ENCODE measurements around the gene EVX2.

EVX2 gene

DNA sequence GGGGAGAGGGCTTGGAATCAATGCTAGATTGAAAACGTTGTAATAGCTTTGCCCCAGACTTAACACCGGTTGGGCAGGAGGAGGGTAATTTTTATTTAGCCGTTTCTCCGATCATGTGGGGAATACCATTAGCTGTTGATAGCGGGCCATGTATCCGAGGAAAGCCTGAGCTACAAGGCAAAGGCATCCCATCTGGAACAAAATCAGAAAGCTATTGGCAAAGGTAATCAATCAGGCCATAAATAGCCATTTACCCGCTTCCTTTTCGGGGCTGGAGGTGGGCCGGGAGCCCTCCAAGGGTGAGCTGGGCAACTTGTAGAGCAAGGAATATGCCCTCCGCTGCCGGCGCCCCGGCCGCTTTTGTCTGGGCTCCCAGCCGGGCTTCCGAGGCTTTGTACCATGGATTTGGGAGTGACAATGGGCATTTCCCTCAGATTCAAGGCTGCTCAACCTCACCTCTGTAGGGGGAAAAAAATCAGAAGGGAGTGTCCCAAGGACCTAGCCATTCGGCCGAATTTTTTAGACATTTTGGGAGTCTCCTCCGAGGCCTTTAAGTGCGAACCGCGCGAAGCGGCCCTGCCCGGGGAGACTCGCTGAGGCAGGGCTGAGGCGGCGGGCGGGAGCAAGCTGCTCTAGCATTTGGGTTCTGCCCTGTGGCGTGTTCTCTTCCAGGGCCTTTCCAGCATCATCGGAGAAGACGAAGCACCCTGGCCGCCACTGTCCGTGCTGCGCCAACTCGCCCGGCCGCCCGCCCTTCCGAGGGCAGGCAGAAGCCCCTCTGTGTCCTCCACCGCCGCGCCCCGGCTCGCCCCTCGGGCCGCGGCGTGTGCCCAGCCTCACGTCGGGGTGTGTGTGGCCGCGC, 37.7 kb upstream of the EVX2 start:
- DNase-seq: no peak

DNA sequence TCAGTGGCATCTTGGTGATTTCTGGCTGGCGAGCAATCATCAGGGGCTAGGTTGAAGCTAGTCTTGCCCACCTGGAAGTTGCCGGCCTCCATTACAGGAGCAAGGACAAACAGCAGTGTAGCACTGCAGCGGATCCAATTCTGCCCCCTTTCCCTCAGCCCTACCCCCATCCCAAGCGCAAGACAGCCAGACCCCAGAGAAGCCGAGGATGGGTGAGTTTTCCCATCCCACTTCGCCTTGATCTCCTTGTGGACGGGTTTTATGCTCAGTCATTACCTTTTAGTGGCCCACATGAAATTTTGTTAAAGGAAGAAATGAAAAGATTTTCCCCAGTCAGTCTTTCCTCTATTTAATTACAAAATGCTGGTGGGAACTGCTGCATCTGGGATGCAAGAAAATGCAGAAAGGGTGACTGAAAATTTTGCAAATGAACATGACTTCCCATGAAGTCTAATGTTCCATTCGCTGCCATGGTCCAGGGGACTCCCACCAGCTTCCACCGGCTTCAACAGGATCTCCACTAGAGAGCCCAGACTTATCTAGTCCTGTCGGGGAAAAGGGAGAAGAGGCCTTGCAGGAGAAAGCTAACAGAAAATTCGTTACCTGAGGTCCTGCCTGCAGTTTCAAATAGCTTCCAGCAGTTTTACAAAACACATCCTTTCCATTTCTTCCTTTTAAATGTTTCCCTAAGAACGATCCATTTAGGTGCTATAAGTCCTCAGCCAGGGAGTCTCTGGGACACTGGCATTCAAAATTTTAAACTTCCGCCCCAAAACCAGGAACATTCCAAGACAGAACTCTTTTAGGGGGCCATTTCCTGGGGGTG, 36.8 kb upstream of the EVX2 start:
- DNase-seq: no peak

DNA sequence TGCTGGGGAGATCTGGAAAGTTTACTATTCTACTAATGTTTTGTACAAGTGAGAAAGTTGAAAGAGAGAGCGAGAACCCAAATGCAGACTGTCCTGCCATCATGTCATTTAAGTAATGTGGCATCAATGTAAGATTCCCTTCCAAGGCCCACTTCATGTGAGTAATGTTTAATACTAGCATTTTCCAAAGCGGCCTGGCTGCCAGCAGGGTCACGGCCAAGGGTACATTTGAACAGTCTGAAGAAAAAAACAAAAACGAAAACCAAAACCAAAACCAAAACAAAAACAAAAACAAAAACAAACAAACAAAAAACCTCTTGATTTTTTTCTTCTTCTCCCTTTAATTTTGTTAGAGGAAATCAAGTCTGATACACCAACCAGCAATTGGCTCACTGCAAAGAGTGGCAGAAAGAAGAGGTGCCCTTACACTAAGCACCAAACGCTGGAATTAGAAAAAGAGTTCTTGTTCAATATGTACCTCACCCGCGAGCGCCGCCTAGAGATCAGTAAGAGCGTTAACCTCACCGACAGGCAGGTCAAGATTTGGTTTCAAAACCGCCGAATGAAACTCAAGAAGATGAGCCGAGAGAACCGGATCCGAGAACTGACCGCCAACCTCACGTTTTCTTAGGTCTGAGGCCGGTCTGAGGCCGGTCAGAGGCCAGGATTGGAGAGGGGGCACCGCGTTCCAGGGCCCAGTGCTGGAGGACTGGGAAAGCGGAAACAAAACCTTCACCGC, 35.0 kb upstream of the EVX2 start:
- DNase-seq: peak; percentile 87

DNA sequence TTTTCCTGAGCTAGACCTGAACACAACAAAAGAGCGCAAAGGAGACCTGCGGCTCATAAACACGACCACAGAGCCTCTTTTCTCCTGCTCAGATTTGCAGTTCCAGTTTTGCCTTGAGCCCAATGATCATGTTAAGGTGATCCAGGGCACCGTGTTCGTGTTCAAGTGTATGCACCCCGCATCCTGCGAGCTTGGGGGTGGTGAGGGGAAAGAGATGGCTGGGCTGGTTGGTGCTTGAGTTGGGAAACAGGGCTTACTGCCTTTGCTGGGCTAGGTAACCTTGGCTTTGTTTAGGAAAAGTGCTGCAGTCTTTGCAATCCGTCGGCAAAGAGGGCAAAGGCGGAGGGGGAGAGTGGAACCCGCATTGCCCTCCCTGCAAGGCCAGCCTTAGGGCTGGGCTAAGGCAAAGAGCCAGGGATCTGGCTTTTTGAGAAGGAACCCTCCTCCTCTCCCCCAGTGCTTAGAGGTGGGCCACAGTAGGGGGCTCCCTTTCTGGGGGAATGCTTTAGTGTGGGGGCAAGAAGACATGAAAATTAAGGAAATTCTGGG, 34.1 kb upstream of the EVX2 start:
- no peak for DNase-seq

DNA sequence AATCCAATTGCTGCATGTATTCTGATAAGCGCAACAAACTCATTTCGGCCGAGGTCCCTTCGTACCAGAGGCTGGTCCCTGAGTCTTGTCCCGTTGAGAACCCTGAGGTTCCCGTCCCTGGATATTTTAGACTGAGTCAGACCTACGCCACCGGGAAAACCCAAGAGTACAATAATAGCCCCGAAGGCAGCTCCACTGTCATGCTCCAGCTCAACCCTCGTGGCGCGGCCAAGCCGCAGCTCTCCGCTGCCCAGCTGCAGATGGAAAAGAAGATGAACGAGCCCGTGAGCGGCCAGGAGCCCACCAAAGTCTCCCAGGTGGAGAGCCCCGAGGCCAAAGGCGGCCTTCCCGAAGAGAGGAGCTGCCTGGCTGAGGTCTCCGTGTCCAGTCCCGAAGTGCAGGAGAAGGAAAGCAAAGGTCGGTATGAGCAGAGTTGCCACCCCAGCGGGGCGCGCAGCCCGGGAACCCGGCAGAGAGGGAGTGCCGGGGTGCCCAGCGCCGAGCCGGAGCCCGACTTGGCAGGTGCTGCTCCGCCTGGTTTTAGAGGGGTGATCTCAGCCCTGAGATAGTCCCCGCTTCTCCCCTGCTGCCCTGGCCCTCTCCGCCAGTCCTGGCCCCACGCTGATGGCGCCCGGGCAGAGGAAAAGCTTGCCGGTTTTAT, 33.5 kb upstream of the EVX2 start:
- no peak for DNase-seq

DNA sequence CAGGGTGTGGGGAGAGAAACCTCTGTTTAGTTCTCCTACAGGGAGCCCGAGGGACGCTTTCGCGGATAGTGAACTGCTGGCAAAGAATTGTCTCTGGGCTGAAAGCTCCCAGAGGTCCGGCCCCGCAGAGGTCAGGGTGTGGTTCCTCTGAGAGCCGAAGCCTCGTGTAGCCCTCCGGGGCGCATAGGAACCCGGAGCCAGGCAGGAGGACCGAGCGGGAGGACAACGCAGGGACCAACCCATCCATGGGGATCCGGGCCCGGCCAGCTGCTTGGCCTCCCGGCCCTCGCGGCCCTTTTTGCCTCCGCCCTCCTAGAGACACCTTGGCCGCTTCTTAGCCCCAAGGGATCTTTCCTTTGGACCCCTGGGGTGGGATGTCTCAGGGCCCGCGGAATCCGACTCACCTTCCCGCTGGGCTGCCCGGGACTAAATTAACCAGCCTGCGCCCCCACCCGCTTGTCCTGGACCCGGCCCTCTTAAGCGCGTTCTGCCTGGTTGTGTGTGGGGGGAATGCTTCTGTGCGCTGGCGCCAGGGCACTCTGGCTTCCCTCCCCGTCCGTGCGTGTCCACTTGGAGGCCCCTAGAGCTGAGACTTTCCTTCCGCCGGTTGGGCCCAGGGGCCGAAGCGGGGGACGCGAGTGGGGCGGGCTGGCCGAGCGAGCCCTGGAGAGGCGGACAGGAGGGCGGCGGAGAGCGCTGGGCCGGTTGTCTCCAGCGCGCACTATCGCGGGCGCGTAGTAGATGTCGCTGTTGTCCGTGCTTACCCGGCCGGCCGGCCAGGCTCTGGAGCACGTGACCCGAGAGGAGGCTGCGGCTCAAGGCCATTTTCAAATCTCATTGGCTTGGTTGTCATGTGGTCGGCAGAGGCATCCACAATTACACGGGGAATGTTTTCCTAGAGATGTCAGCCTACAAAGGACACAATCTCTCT, 32.4 kb upstream of the EVX2 start, which contains the start of gene HOXD10:
Gene HOXD10, plus strand, starts transcription at position 896 of the 931 bp plus-strand sequence. CDS start 56 bp downstream, outside the sequence.
- DNase-seq: peak; percentile 92

DNA sequence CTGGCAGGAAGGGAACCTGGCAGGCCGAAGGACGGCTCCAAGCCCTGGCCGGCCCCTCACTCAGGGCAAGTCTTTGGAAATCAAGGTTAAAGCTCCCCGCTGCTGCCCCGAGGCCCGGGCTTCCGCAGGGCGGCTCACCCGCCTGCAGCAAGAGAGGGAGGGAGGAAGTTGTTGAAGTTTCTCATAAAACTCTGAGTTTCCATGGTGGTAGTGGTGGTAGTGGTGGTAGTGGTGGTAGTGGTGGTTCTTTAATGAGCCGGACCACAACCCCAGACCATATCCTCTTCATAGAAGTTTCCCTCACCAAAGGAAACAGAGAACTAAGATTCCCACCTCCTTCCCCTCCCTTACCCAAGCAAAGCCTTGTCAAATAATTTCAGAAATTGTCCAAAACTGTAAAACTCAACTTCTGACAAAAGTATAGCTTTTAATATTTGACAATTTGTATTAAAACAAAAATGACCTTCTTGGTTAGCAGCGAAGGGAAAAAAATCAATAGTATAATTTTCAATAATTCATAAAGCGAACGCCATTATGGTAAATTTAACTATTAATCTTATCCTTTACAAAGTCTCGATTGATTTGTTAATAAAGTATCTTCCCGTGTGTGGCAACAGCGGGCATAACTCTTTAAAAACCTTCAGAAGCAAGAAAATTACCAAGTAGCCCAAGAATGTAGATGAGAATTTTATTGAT, 31.3 kb upstream of the EVX2 start:
- no peak for DNase-seq

DNA sequence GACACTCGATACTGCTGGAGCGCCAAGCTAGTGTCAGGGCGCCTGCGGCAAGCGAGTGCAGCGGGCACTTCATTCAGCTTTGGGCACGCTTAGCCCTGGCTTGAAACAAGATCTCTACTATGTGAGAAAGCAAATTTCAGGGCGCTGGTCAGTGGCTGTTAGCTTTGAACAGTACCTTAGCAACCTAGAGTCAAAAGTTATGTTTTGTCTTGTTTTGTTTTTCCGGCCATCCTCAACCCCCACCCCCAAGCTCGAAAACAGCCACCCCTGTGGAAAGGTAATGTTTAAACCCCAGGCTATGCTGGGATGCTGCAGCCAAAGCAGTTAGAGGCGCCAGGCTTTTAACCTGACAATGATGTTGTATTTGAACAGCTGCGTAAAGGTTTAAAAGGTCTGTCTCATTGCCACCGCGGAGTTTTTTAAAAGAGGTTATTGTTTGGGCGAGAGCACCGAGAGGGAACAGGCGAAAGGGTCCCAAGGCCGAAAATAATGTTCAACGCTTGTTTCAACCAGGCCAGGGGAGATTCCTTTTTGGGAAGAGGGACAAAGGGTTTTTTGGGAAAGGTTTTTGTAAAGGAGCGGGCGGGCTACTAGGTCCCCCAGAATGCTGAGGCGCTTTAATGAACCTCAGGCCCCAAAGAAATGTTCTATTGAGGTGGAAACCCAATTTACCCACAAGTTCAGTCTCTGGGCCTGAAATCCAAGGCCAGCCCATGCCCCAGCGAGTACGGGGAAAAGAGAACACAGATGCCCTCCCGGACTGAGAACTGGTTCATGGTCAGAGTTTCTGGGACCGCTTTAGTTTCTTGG, 30.6 kb upstream of the EVX2 start:
- peak; percentile 90 for DNase-seq

DNA sequence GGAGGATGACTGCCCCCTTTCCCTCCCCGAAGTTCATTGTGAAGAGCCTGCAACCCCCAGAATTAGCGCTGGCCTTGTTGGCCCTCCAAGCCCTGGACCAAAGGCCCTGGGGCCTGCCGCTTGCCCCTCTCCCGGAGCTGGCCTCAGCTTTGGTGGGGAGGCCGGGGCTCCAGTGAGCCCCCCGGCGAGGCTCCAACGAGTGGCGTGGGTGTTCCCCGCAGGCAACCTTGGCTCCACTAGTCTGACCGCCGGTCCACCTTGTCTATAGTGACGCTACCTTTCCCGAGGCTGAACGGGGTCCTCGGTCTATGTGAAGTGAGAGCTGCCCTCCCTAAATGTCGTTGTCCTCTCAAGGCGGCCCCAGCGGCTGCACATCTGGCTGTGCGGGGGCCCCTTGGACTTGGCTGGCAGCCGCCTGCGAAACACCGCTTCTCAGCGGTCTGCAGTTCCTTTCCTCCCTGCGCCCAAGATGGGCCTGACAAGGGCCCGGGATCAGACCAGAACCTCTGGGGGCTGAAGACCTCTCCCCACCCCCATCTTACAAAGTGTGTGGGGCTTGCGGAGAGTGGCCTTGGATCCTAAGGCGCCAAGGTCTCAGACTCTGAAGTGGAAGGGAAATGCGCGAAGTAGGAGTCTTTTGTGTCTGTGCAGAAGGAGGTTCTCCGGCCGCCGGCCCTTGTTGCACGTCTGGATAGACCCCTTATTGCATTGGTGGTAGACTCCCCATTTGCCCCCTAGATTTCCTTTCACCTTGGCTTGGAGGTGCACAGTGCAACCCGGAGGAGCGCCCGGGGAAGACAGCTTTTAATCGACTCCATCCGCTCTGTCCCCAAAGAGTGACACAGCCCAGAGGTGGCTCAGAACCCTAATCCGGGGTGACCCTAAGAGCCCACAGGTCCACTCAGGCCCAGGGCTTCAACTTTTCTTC, 28.9 kb upstream of the EVX2 start:
- no peak for DNase-seq

DNA sequence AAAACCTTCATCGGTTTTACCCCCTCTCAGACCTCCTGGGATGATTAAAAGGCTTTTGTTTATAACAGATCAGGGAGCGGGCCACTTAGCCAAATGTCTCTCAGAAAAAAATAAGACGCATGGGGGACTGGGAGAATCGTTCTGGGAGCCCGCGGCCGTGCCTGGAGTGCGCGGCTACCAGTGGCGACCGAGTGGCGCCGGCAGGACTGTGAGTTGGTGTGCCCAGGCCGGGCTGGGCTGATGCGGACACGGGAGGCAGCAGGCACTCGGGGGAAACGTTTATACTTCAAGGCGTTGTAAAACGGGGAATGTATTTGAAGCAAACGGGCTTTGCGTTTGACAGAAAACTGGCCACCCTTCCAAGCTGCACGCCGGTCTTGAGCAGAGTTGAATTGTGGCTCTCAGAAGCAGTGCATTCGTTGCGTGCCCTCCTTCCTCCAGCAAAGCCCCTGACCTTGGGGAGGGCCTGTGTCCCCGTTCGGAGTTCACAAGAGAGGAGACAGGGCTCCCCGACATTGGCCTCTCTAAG, 28.1 kb upstream of the EVX2 start:
- peak; percentile 33 for DNase-seq

DNA sequence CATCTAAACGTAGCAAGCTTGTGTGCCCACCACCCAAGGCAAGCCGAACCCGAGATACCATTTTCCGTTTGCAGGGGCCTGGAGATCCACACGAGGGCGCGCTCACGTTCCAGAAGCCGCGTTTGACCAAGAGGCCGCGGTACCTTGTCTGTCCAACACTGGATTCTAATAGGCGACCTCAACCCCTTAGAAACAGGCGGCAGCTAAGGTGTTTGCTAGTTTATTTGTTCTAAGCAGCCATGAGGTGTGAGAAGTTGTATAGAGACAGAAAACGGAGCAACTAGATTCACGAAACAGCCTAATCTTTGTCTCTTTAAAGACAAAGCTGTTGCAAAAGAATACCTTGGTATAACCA, 27.5 kb upstream of the EVX2 start:
- DNase-seq: peak; percentile 93

DNA sequence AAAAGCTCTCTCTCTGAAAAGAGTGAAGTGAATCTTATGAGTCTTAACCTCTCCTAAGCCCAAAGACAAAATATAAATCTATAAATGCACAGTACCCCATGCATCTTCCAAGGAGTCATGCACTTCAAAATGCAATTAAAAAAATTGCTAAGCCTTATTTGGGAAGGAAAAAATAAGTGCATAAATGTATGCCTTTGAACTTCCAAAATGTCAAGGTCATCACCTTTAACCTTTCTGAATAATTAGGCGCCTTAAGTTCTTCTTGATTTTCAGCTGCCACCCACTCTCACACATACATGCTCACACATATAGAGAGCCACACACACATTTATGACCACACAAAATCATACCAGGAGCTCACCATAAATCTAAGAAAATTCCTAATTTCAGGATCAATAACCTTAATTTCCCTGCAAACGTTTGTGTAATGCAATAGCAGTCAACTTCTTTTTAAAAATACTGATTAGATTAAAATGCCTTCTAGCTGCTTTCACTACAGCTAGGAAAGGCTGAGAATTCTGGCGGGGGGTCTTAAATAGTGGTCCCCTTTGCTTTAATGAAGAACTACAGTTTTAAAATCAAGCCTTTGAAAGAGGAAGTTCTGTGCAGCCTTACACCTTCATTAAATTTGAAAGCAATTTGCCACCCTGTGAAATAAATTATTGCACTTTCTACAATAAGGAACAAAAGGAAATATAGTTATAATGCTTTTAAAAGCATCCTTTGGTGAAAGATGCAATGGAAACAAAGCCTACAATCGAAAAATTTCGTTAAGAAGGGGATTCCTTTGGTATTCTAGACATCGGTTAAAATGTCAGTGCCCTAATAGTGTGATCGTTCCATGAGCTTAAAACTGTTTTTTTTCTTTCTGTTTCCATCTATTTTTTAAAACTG, 26.9 kb upstream of the EVX2 start:
- no peak for DNase-seq

DNA sequence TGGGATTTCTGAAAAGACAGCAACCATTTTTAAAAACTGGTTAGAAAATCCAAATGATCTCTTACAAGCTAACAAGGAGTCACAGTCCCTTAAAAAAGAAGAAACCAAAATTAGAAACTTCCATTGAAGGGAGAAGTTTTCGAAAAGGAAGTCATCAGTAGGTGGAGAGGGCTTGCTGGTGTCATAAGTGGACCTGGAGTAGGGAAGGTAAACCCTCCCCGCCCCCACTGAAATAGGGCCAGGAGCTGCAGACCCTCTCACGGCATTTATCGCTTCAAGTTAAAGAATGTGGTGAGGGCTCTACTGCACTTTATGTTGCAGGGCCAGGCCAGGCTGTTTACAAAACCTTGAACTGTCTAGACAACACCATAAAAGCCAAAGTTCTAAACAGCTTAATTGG, 26.2 kb upstream of the EVX2 start:
- no peak for DNase-seq

DNA sequence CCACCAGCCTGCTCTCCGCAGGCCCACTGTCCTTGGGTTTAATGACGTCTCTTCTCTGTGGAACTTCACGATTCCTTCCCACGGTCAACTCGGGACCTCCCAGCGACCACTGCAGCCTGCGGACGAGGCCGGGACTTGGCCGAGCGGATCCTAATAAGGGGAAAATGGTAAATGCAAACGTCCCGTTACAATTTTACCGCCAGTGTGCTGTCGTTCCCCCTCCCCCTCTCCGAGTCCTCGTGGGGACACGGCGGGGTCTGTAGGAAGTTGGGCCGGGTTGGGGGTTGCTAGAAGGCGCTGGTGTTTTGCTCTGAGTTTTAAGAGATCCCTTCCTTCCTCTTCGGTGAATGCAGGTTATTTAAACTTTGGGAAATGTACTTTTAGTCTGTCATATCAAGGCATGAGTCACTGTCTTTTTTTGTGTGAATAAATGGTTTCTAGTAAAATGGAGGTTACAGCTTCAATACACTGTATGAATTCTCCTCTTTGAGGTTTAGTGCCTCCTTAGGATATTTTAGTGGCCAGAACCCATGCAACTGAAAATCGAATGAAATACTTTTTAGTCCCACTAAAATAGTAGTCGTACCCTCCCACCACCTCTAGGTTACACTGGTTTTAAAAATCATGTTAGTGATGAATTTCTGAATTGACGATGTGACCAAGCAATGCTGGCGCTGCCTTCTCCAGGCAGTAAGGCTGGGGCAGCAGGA, 25.6 kb upstream of the EVX2 start:
- no peak for DNase-seq

DNA sequence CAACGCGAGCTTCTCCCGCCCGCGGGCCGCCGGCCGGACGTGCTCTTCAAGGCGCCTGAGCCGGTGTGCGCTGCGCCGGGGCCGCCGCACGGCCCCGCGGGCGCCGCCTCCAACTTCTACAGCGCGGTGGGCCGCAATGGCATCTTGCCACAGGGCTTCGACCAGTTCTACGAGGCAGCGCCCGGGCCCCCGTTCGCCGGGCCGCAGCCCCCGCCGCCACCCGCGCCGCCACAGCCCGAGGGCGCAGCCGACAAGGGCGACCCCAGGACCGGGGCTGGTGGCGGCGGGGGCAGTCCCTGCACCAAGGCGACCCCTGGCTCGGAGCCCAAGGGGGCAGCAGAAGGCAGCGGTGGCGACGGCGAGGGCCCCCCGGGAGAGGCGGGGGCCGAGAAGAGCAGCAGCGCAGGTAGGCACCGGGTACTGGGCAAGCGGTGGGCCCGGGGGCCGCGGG, 24.0 kb upstream of the EVX2 start:
- DNase-seq: peak; percentile 71

Measured in DMS53 (cell line).